H9 (cell line): ENCODE data around the gene PCOLCE2. TPM values are rescaled to one million over a fixed set of nuclear protein-coding genes. Genes with fewer than 3 reads are reported as not detected.
"Not testable (repeated sequence)": the region's sequence is repeated elsewhere in the genome, so short reads cannot be mapped to it uniquely, and the experiment has no call there.

Source experiments
- DNase-seq: peaks from one replicate; pipeline ENCODE4 v3.0.0-alpha.2; 2017
- H2AFZ ChIP-seq: one replicate; pipeline ENCODE4 v1.6.1; 2013; ENCODE audit warnings: mild to moderate bottlenecking, low read length, control low read depth, moderate library complexity
- H2AK5ac ChIP-seq: 2 replicates; pipeline ENCODE4 v1.6.1; 2013; ENCODE audit warnings: low read length, control low read depth, mixed read lengths; ENCODE audit not compliant: insufficient read length
- H2BK120ac ChIP-seq: one replicate; pipeline ENCODE4 v1.6.1; 2013; ENCODE audit warnings: low read depth, mild to moderate bottlenecking, low read length, control low read depth, inconsistent platforms; ENCODE audit not compliant: poor library complexity, severe bottlenecking
- H2BK12ac ChIP-seq: 2 replicates; pipeline ENCODE4 v1.6.1; 2013; ENCODE audit warnings: low read length, control low read depth, mixed read lengths, low read depth; ENCODE audit not compliant: insufficient read length
- H2BK15ac ChIP-seq: 2 replicates; pipeline ENCODE4 v1.6.1; 2013; ENCODE audit warnings: low read depth, low read length, control low read depth
- H2BK20ac ChIP-seq: one replicate; pipeline ENCODE4 v1.6.1; 2013; ENCODE audit warnings: low read depth, mild to moderate bottlenecking, low read length, control low read depth, inconsistent platforms; ENCODE audit not compliant: poor library complexity, severe bottlenecking
- H2BK5ac ChIP-seq: 2 replicates; pipeline ENCODE4 v1.6.1; 2013; ENCODE audit warnings: low read length, control low read depth, mixed read lengths; ENCODE audit not compliant: insufficient read length
- H3K14ac ChIP-seq: 2 replicates; pipeline ENCODE4 v1.6.1; 2013; ENCODE audit warnings: low read length, control low read depth; ENCODE audit not compliant: insufficient read depth
- H3K18ac ChIP-seq: 2 replicates; pipeline ENCODE4 v1.6.1; 2013; ENCODE audit warnings: low read depth, mild to moderate bottlenecking, mixed read lengths, low read length, control low read depth; ENCODE audit not compliant: insufficient read length
- H3K23ac ChIP-seq: 2 replicates; pipeline ENCODE4 v1.6.1; 2013; ENCODE audit warnings: low read length, control low read depth, mixed read lengths, low read depth; ENCODE audit not compliant: insufficient read length
- H3K23me2 ChIP-seq: 2 replicates; pipeline ENCODE4 v1.6.1; 2013; ENCODE audit warnings: low read depth, mild to moderate bottlenecking, mixed read lengths, low read length, control low read depth; ENCODE audit not compliant: insufficient read length, poor library complexity, severe bottlenecking
- H3K27ac ChIP-seq: 2 replicates; pipeline ENCODE4 v1.5.1; 2013; ENCODE audit warnings: low read length, control low read depth, mixed read lengths, low read depth; ENCODE audit not compliant: insufficient read length
- H3K27me3 ChIP-seq: 2 replicates; pipeline ENCODE4 v1.6.1; 2013; ENCODE audit warnings: low read length, control low read depth, inconsistent platforms; ENCODE audit not compliant: insufficient read depth
- H3K4ac ChIP-seq: 2 replicates; pipeline ENCODE4 v1.6.1; 2013; ENCODE audit warnings: low read depth, mild to moderate bottlenecking, control low read depth, inconsistent platforms, low read length, moderate library complexity
- H3K4me1 ChIP-seq: 2 replicates; pipeline ENCODE4 v1.6.1; 2013; ENCODE audit warnings: low read length, control low read depth, inconsistent platforms; ENCODE audit not compliant: insufficient read depth
- H3K4me2 ChIP-seq: 2 replicates; pipeline ENCODE4 v1.6.1; 2013; ENCODE audit warnings: low read length, control low read depth, mixed read lengths; ENCODE audit not compliant: insufficient read length, insufficient read depth
- H3K56ac ChIP-seq: 2 replicates; pipeline ENCODE4 v1.6.1; 2013; ENCODE audit warnings: low read depth, mild to moderate bottlenecking, mixed read lengths, low read length, control low read depth; ENCODE audit not compliant: insufficient read length
- H3K79me1 ChIP-seq: 2 replicates; pipeline ENCODE4 v1.6.1; 2013; ENCODE audit warnings: low read depth, mild to moderate bottlenecking, moderate library complexity, low read length, control low read depth, inconsistent platforms; ENCODE audit not compliant: insufficient read depth, poor library complexity, severe bottlenecking
- H3K79me2 ChIP-seq: 2 replicates; pipeline ENCODE4 v1.6.1; 2013; ENCODE audit warnings: low read length, control low read depth, inconsistent platforms; ENCODE audit not compliant: insufficient read depth
- H3K9ac ChIP-seq: 2 replicates; pipeline ENCODE4 v1.6.1; 2013; ENCODE audit warnings: low read length, control low read depth, mixed read lengths; ENCODE audit not compliant: insufficient read length; ENCODE audit errors: extremely low read depth
- H3K9me3 ChIP-seq: one replicate; pipeline ENCODE4 v1.6.1; 2013; ENCODE audit warnings: low read depth, low read length, inconsistent platforms; ENCODE audit not compliant: control insufficient read depth
- H3T11ph ChIP-seq: one replicate; pipeline ENCODE4 v1.6.1; 2013; ENCODE audit warnings: mild to moderate bottlenecking, low read length, control low read depth, inconsistent platforms
- H4K20me1 ChIP-seq: one replicate; pipeline ENCODE4 v1.6.1; 2013; ENCODE audit not compliant: control insufficient read depth, insufficient read length, insufficient read depth
- H4K5ac ChIP-seq: 2 replicates; pipeline ENCODE4 v1.6.1; 2013; ENCODE audit warnings: low read depth, mild to moderate bottlenecking, mixed read lengths, low read length, control low read depth; ENCODE audit not compliant: insufficient read length
- H4K8ac ChIP-seq: replicated peaks from 2 replicates; pipeline ENCODE4 v1.6.1; 2013; ENCODE audit warnings: low read length, control low read depth, mixed read lengths, low read depth; ENCODE audit not compliant: insufficient read length
- H4K91ac ChIP-seq: 2 replicates; pipeline ENCODE4 v1.6.1; 2013; ENCODE audit warnings: low read depth, mild to moderate bottlenecking, moderate library complexity, mixed read lengths, low read length, control low read depth; ENCODE audit not compliant: insufficient read length
- H3K27ac Mint-ChIP-seq, 3 experiments: 2 replicates in 2 of 3; 3 replicates in 1 of 3; pipeline ENCODE4 v1.8.0; 2020 to 2021; ENCODE audit warnings: mixed read lengths in 3 of 3, mild to moderate bottlenecking in 1 of 3, moderate library complexity in 1 of 3
- H3K27me3 Mint-ChIP-seq: 2 replicates; pipeline ENCODE4 v1.8.0; 2021; ENCODE audit warnings: low read depth, mild to moderate bottlenecking, moderate library complexity, mixed read lengths
- H3K36me3 Mint-ChIP-seq, 3 experiments: 2 replicates in 2 of 3; 3 replicates in 1 of 3; pipeline ENCODE4 v1.8.0; 2020 to 2021; ENCODE audit warnings: low read depth in 3 of 3, mixed read lengths in 3 of 3; ENCODE audit not compliant: insufficient read depth in 1 of 3
- H3K4me1 Mint-ChIP-seq, 2 experiments: 2 replicates each; pipeline ENCODE4 v1.8.0; 2020; ENCODE audit warnings: mixed read lengths in 2 of 2
- H3K4me3 Mint-ChIP-seq, 2 experiments: 2 replicates in 1 of 2; 3 replicates in 1 of 2; pipeline ENCODE4 v1.8.0; 2020 to 2021; ENCODE audit warnings: mild to moderate bottlenecking in 2 of 2, mixed read lengths in 2 of 2, moderate library complexity in 1 of 2
- H3K9me3 Mint-ChIP-seq, 2 experiments: 2 replicates in 1 of 2; 3 replicates in 1 of 2; pipeline ENCODE4 v1.8.0; 2020; ENCODE audit warnings: mild to moderate bottlenecking in 2 of 2, mixed read lengths in 2 of 2, moderate library complexity in 1 of 2
- whole genome bisulfite sequencing: extraction: QIAGEN DNeasy Blood & Tissue Kit; methylation state at CpG from one replicate; pipeline ENCODE4 v1.1.7; 2013; ENCODE audit warnings: missing lambda C conversion rate, low lambda C conversion rate, mixed read lengths; ENCODE audit not compliant: insufficient read length; ENCODE audit errors: extremely low coverage; 5-methylcytosine and 5-hydroxymethylcytosine counted together
- total RNA-seq: library from RNA; stranded (reverse); gene quantifications from 2 replicates; pipeline ENCODE4 v1.2.1, GENCODE V29; 2021
- TF ChIP-seq, protein P1 (sequence below): fragments of 200-600 bp; sonication (generic); conservative IDR thresholded peaks from 3 replicates; pipeline ENCODE4 v1.8.0; 2021; ENCODE audit warnings: antibody characterized with exemption, mild to moderate bottlenecking

The PCOLCE2 gene
- total RNA-seq, 1 experiment from 2014 or later, result 9.2 TPM

DNA sequence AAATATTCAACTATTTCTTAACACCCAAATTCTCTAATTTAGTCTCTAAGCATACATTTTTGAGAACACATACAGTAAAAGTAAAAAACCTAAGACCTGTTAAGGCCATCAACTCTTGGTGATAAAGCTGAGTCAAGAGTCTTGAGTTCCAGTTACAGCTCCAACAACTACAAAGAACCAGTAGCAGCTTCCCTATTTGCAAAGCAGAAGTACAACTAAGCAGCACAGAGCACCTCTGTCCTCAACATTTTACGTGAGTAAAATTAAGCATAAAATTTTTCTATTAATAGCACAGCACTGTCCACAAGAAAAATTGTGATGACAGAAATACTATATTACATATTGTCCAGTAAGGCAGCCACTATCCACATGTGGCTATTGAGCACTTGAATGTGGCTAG is 4.4 kb downstream of the PCOLCE2 start:
- DNase-seq, result no peak
- Histone ChIP-seq H4K91ac (no peak overlapping the region), H3K56ac (no peak overlapping the region), H3K4me1 (no peaks in the 10 kb centered on the region), H2BK120ac (no peak overlapping the region), H3K23ac (no peak overlapping the region), H3K9me3 (no peaks in the 10 kb centered on the region), H3K27ac (no peak overlapping the region), H4K20me1 (no peaks in the 10 kb centered on the region), H4K5ac (no peak overlapping the region), H4K8ac (no peak overlapping the region), H2BK15ac (no peak overlapping the region), H3K23me2 (peaks cover 6% of the 10 kb centered on the region), H3K4ac (no peak overlapping the region), H3K27me3 (peaks cover under 1% of the 10 kb centered on the region; the same call in 1 of the 2 replicates), H2BK20ac (no peak overlapping the region), H2BK12ac (no peak overlapping the region), H3K18ac (no peak overlapping the region), H3K14ac (no peak overlapping the region), H3T11ph (no peak overlapping the region), H3K9ac (no peak overlapping the region), H2AFZ (no peak overlapping the region), H2AK5ac (no peak overlapping the region), H2BK5ac (no peak overlapping the region), H3K79me1 (no peaks in the 10 kb centered on the region), H3K4me2 (no peak overlapping the region), H3K79me2 (no peaks in the 10 kb centered on the region; the same call in 1 of the 2 replicates)
- Mint-ChIP-seq H3K4me3 (no peak overlapping the region), H3K9me3 (no peaks in the 10 kb centered on the region), H3K27me3 (peaks cover 8% of the 10 kb centered on the region), H3K4me1 (peaks cover 4 to 8% of the 10 kb centered on the region in 2 experiments), H3K27ac (no peak overlapping the region), H3K36me3 (peaks cover 0 to 3% (median 0%) of the 10 kb centered on the region in 3 experiments; a peak in 2 of 7 replicates)
- WGBS, result no CpG with 5 or more reads among the region's 1 CpG
- TF ChIP-seq, protein P1, sequence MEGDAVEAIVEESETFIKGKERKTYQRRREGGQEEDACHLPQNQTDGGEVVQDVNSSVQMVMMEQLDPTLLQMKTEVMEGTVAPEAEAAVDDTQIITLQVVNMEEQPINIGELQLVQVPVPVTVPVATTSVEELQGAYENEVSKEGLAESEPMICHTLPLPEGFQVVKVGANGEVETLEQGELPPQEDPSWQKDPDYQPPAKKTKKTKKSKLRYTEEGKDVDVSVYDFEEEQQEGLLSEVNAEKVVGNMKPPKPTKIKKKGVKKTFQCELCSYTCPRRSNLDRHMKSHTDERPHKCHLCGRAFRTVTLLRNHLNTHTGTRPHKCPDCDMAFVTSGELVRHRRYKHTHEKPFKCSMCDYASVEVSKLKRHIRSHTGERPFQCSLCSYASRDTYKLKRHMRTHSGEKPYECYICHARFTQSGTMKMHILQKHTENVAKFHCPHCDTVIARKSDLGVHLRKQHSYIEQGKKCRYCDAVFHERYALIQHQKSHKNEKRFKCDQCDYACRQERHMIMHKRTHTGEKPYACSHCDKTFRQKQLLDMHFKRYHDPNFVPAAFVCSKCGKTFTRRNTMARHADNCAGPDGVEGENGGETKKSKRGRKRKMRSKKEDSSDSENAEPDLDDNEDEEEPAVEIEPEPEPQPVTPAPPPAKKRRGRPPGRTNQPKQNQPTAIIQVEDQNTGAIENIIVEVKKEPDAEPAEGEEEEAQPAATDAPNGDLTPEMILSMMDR, result no peak

DNA sequence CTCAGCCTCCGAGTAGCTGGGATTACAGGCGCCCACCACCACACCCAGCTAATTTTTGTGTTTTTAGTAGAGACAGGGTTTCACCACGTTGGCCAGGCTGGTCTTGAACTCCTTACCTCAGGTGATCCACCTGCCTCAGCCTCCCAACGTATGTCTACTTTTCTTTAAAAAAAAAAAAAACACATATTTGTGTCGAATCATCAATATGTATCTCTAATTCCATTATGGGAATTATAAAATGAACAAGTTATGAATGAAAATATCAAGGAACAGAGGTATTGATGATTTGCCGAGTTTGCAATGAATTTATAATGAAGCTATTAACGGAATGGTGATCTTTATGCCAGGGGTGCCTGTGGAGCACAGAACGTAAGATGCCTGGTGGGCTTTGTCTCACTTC is 5.3 kb downstream of the PCOLCE2 start:
- not testable (repeated sequence) for H3K27ac ChIP-seq, H3K79me1 ChIP-seq, H2BK15ac ChIP-seq, H2BK5ac ChIP-seq, H4K5ac ChIP-seq, H3K9me3 ChIP-seq, H2AK5ac ChIP-seq, H3K79me2 ChIP-seq, H3K9me3 Mint-ChIP-seq, H3K14ac ChIP-seq, H3K27ac Mint-ChIP-seq, H3K18ac ChIP-seq, H3K27me3 ChIP-seq, H4K91ac ChIP-seq, H3K56ac ChIP-seq, H2AFZ ChIP-seq, H3K23me2 ChIP-seq, H4K20me1 ChIP-seq, H3K4me3 Mint-ChIP-seq, H2BK120ac ChIP-seq, DNase-seq, H3K9ac ChIP-seq, H4K8ac ChIP-seq, H2BK20ac ChIP-seq, H3T11ph ChIP-seq, H3K27me3 Mint-ChIP-seq, H3K23ac ChIP-seq, H3K36me3 Mint-ChIP-seq, H3K4me2 ChIP-seq, H3K4ac ChIP-seq, H2BK12ac ChIP-seq, H3K4me1 ChIP-seq, H3K4me1 Mint-ChIP-seq
- no CpG with 5 or more reads among the region's 8 CpGs for WGBS
